ENCODE results near the gene PCF11. TPM values are rescaled to one million over a fixed set of nuclear protein-coding genes. Genes with fewer than 3 reads are reported as not detected.

PCF11 gene
- total RNA-seq, 3 donors from 2014 or later = 55.6 to 68.5 (median 64.8) TPM

DNA sequence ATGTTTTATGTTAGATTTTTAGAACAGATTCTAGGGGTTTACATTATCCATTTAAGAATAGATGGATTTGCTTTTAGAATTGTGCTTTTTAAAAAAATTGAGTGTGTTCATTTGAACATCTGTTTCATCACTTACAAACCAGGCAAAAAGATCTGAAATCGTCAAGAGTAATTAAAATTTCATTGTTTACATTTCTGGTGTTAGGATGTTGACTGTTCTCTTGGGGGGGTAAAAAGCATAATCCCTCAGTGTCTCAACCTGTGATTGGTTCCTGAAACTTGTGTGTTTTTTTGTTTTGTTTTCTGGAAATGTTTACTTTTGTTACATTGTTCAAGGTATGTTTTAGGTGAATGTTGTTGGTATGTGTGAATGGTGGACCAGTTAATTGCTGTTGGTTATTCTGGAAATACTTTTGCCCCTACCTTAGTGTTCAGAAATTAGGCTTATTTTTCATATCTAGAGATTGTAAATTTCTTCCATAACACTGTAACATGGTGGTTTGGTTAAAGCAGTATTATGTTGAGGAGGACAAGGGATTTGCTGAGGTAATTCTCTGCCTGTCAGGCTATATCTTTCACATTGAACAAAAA is 4.8 kb downstream of the PCF11 start:
- ATAC-seq = no peak
- Mint-ChIP-seq H3K9me3 (no peaks in the 10 kb centered on the region), H3K4me1 (ENCODE audit: low read depth) (peaks cover 57% of the 10 kb centered on the region), H3K36me3 (ENCODE audit: insufficient read depth) (peaks cover 57% of the 10 kb centered on the region), H3K4me3 (peak overlapping the region; percentile 64), H3K27me3 (ENCODE audit: low read depth) (no peaks in the 10 kb centered on the region)
- DNase-seq = no peak

DNA sequence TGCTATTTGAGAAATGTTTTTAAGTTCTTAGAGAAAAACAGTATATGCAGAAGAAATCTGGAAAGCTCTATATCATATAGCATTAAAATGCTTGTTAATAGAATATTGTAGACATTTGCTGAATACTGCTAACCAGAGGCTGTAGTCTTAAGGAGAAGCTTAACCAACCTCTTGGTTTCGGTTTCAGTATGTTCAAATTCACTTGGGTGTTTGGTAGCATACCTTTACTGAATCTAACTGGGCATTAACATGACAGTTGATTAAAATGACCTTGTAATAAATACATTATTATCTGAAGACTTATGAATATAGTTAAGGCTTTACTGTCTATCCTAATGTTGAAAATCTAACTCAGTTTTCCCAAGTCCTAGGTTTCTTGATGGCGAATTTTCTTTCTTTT is 5.4 kb downstream of the PCF11 start:
- ATAC-seq (peak in 1 of 2 donors; percentile 26), DNase-seq (no peak)
- Mint-ChIP-seq H3K9me3 (no peaks in the 10 kb centered on the region), H3K36me3 (ENCODE audit: insufficient read depth) (peaks cover 56% of the 10 kb centered on the region), H3K4me1 (ENCODE audit: low read depth) (peaks cover 58% of the 10 kb centered on the region), H3K4me3 (peak overlapping the region; percentile 64), H3K27me3 (ENCODE audit: low read depth) (no peaks in the 10 kb centered on the region)

DNA sequence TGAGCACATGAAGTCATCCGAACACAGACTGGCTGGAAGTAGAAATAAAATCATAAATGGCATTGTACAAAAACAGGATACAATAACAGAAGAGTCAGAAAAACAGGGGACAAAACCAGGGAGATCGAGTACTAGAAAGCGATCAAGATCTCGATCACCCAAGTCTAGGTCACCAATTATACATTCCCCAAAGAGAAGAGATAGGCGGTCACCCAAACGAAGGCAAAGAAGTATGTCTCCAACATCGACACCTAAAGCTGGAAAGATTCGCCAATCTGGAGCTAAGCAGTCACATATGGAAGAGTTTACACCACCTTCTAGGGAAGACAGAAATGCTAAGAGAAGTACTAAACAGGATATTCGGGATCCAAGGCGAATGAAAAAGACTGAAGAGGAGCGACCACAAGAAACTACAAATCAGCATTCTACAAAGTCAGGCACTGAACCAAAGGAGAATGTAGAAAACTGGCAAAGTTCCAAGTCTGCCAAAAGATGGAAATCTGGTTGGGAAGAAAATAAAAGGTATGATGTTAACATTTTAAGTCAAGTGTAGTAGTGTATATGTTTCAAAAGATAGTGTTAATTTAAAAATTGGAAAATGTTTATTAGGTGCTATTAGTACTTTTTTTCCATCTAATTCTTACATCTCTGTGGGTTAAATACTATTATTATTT is 9.4 kb downstream of the PCF11 start:
- ATAC-seq (no peak), DNase-seq (no peak)
- peaks cover 79% of the 10 kb centered on the region for H3K4me1 Mint-ChIP-seq (ENCODE audit: low read depth)
- peaks cover 66% of the 10 kb centered on the region for H3K36me3 Mint-ChIP-seq (ENCODE audit: insufficient read depth)
- H3K9me3 Mint-ChIP-seq = no peaks in the 10 kb centered on the region
- H3K4me3 Mint-ChIP-seq = no peak overlapping the region
- H3K27me3 Mint-ChIP-seq (ENCODE audit: low read depth) = no peaks in the 10 kb centered on the region

DNA sequence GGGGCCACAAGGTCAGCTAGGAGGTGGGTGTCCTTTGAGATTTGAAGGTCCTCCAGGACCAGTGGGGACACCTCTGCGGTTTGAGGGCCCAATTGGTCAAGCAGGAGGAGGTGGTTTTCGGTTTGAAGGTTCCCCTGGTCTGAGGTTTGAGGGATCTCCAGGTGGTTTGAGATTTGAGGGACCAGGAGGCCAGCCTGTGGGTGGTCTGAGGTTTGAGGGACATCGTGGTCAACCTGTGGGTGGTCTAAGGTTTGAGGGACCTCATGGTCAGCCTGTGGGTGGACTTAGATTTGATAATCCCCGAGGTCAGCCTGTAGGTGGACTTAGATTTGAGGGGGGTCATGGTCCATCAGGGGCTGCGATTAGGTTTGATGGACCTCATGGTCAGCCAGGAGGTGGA is 11.8 kb downstream of the PCF11 start:
- no peaks in the 10 kb centered on the region for H3K9me3 Mint-ChIP-seq
- no peak for DNase-seq
- no peak for ATAC-seq
- peaks cover 78% of the 10 kb centered on the region for H3K4me1 Mint-ChIP-seq (ENCODE audit: low read depth)
- H3K4me3 Mint-ChIP-seq = no peak overlapping the region
- peaks cover 62% of the 10 kb centered on the region for H3K36me3 Mint-ChIP-seq (ENCODE audit: insufficient read depth)
- H3K27me3 Mint-ChIP-seq (ENCODE audit: low read depth) = no peaks in the 10 kb centered on the region

DNA sequence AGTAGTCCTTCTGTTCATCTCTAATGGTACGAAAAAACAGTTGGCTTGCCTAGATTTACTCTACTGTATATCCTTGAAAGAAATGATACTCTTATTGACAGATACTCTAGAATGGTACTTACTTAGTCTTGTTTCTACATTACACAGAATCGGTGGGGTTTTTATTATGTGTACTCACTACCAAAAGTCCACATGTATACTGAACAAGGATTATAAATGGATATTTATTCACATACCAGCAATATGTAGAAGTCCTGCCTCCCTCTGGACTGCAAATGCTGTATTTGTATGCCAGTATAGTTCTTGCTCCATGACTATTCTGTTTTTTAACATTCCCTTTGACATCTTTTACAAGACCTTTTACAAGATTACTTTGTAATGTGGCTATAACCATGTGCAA is 13.9 kb downstream of the PCF11 start:
- H3K36me3 Mint-ChIP-seq (ENCODE audit: insufficient read depth) = peaks cover 56% of the 10 kb centered on the region
- no peak for ATAC-seq

DNA sequence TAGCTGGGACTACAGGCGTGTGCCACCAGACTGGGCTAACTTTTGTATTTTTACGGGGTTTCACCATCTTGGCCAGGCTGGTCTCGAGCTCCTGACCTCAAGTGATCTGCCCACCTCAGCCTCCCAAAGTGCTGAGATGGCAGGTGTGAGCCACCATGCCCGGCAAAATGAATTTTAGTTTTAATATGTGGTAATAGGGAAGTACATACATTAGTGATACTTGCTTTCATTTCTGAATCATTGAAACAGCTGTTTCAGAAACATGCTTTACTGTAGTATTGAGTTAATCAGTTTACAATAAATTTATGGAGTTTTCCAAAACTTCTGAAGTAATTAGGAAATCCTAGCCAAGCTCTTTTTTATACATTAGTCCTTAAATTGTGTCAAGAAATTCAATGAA is 15.6 kb downstream of the PCF11 start:
- peak overlapping the region; percentile 64 for H3K4me3 Mint-ChIP-seq
- peaks cover 57% of the 10 kb centered on the region for H3K36me3 Mint-ChIP-seq (ENCODE audit: insufficient read depth)
- DNase-seq (no peak), ATAC-seq (no peak)
- H3K4me1 Mint-ChIP-seq (ENCODE audit: low read depth) = peaks cover 80% of the 10 kb centered on the region
- H3K27me3 Mint-ChIP-seq (ENCODE audit: low read depth) = no peaks in the 10 kb centered on the region
- H3K9me3 Mint-ChIP-seq = no peaks in the 10 kb centered on the region

More for the DNA sequence above, 13.9 kb downstream of the PCF11 start:
- no peaks in the 10 kb centered on the region for H3K27me3 Mint-ChIP-seq (ENCODE audit: low read depth)
- DNase-seq = no peak
- peak overlapping the region; percentile 66 for H3K4me3 Mint-ChIP-seq
- H3K4me1 Mint-ChIP-seq (ENCODE audit: low read depth) = peaks cover 81% of the 10 kb centered on the region
- no peaks in the 10 kb centered on the region for H3K9me3 Mint-ChIP-seq

DNA sequence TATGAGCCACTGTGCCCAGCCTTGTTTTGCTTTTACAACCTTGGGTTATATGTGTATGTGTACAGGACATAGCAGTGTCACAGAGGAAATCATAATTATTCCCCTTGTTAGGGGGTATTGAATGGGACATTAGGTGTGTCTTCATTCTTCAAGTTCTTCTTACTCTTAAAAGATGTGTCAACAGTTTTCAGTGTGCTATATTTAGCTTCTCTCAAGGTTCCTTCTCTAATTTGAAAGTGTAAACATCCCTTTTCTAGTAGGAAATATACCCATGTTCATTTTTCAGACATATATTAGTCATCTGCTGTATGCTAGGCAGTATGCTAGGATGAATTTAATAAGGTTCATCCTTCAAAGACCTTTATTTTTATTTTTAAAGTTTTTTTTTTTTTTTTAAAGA is 17.1 kb downstream of the PCF11 start:
- Mint-ChIP-seq H3K9me3 (no peaks in the 10 kb centered on the region), H3K36me3 (ENCODE audit: insufficient read depth) (peaks cover 43% of the 10 kb centered on the region), H3K27me3 (ENCODE audit: low read depth) (no peaks in the 10 kb centered on the region), H3K4me1 (ENCODE audit: low read depth) (peaks cover 67% of the 10 kb centered on the region), H3K4me3 (peak overlapping the region; percentile 42)
- ATAC-seq = peak; percentile 24 to 39
- DNase-seq = no peak

DNA sequence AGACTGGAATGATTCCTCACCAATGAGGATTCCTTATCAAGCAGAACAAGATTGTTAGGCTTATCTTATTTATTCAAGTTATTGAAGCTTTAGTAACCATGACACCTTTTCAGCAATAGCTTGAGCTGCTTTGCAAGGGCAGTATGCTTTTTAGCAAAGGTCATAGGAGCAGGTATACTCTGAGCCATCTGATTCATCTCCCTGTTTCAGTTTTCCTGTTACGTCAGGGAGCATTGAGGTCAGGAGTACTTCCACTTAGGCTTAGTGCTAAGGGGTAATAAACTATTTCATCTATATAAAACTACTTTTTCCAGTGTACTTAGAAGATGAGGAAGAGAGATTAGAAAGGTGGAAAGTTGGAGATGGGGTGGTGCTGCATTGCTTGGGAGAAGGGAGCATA is 18.9 kb downstream of the PCF11 start:
- no peak for ATAC-seq
- H3K36me3 Mint-ChIP-seq (ENCODE audit: insufficient read depth) = peaks cover 31% of the 10 kb centered on the region
- no peaks in the 10 kb centered on the region for H3K27me3 Mint-ChIP-seq (ENCODE audit: low read depth)
- H3K4me1 Mint-ChIP-seq (ENCODE audit: low read depth) = peaks cover 53% of the 10 kb centered on the region
- DNase-seq = no peak
- H3K4me3 Mint-ChIP-seq = no peak overlapping the region
- no peaks in the 10 kb centered on the region for H3K9me3 Mint-ChIP-seq

DNA sequence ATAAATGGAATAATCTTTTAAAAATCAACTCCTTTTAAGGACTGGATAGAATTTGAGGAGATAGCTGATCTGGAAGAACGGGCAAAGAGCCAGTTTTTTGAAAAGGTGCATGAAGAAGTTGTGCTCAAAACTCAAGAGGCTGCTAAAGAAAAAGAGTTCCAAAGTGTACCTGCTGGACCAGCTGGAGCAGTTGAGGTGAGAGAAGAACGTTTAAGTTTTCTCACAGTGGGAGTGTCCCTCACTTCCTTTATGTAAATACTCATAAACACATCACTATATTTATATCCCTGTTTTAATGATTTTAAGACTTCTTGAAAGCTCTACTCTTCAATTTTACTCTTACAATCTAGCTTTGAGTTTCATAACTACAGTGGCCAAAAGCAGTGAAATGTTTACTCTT is 24.9 kb downstream of the PCF11 start:
- Mint-ChIP-seq H3K4me1 (ENCODE audit: low read depth) (peaks cover 13% of the 10 kb centered on the region), H3K4me3 (no peak overlapping the region), H3K9me3 (no peaks in the 10 kb centered on the region), H3K36me3 (ENCODE audit: insufficient read depth) (peaks cover 37% of the 10 kb centered on the region), H3K27me3 (ENCODE audit: low read depth) (no peaks in the 10 kb centered on the region)
- no peak for ATAC-seq
- DNase-seq = no peak

DNA sequence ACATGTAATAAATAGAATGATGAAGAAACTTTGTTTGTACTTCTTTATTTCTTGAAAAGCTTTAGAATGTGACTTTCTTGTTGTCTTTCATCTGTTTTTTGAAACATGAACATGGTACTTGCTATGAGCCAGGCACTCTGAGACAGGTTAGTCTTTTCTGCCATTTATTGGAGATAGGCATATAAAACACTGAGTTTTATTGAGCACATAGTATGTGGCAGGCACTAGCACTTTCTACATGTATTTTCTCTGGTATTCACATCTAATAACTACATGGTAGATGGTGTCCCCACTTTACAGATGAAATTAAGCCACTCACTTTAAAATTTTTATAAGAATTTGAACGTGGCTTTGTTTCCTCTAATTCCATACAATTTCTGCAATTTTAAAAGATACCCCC is 28.8 kb downstream of the PCF11 start:
- Mint-ChIP-seq H3K9me3 (no peaks in the 10 kb centered on the region), H3K4me1 (ENCODE audit: low read depth) (peaks cover 5% of the 10 kb centered on the region), H3K4me3 (no peak overlapping the region), H3K27me3 (ENCODE audit: low read depth) (no peaks in the 10 kb centered on the region), H3K36me3 (ENCODE audit: insufficient read depth) (peaks cover 39% of the 10 kb centered on the region)
- ATAC-seq (no peak), DNase-seq (no peak)

DNA sequence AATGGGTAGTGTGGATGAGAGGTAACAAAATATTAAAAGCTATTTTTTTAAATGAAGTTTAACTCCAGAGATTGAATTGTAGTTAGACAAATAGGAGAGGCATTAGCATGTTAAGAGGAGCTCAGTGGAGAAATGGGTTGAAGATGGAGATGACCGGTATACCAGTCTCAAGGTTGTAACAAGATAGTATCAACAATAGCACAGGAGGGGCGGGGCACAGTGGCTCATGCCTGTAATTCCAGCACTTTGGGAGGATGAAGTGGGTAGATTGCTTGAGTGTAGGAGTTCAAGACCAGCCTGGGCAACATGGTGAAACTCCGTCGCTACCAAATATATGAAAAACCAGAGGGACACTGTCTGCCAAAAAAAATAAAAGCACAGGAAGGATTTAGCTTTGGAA is 30.5 kb downstream of the PCF11 start:
- H3K4me3 Mint-ChIP-seq = no peak overlapping the region
- DNase-seq (no peak), ATAC-seq (no peak)
- H3K27me3 Mint-ChIP-seq (ENCODE audit: low read depth) = no peaks in the 10 kb centered on the region
- no peaks in the 10 kb centered on the region for H3K9me3 Mint-ChIP-seq
- H3K36me3 Mint-ChIP-seq (ENCODE audit: insufficient read depth) = peaks cover 40% of the 10 kb centered on the region
- H3K4me1 Mint-ChIP-seq (ENCODE audit: low read depth) = peaks cover 13% of the 10 kb centered on the region

DNA sequence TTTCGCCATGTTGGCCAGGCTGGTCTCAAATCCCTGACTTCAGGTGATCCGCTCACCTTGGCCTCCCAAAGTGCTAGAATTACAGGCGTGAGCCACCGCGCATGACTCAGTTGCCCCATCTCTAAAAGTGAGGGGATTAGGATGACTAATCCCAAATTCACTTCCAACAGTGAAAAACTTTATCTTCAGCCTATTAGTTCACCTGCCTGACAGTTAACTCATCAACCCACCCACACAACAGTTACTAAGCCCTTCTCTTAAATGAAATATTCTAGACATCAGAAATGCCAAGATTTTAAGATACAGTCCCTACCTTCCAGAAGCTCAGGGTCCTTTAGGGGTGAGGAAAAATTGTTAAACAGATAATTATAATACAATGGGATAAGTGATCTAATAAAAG is 34.6 kb downstream of the PCF11 start:
- Mint-ChIP-seq H3K36me3 (ENCODE audit: insufficient read depth) (peaks cover 32% of the 10 kb centered on the region), H3K9me3 (no peaks in the 10 kb centered on the region), H3K4me1 (ENCODE audit: low read depth) (peaks cover 40% of the 10 kb centered on the region), H3K4me3 (peak overlapping the region; percentile 100), H3K27me3 (ENCODE audit: low read depth) (no peaks in the 10 kb centered on the region)
- DNase-seq = peak; percentile 12
- ATAC-seq = no peak

DNA sequence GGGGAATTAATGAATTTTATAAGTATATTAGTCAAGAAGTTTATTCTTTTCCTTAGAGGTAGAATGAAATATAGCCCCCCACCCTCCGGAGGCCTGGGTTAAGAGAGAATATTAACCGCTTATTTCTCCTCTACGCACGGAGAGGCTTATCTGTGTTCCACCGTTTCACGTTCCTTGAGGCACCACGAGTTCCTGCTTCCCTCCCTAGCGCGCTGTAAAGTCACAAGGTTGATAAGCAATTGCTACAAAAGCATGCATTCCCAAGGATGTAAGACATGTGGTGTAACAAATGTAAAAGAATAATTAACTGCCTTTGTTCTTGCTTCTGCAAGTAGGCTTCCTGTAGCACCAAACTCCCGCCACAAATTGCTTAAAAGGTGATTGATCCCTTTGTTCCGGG is 35.1 kb downstream of the PCF11 start:
- Mint-ChIP-seq H3K4me3 (peak overlapping the region; percentile 100), H3K36me3 (ENCODE audit: insufficient read depth) (peaks cover 29% of the 10 kb centered on the region), H3K27me3 (ENCODE audit: low read depth) (no peaks in the 10 kb centered on the region), H3K4me1 (ENCODE audit: low read depth) (peaks cover 45% of the 10 kb centered on the region), H3K9me3 (no peaks in the 10 kb centered on the region)
- DNase-seq (no peak), ATAC-seq (no peak)

DNA sequence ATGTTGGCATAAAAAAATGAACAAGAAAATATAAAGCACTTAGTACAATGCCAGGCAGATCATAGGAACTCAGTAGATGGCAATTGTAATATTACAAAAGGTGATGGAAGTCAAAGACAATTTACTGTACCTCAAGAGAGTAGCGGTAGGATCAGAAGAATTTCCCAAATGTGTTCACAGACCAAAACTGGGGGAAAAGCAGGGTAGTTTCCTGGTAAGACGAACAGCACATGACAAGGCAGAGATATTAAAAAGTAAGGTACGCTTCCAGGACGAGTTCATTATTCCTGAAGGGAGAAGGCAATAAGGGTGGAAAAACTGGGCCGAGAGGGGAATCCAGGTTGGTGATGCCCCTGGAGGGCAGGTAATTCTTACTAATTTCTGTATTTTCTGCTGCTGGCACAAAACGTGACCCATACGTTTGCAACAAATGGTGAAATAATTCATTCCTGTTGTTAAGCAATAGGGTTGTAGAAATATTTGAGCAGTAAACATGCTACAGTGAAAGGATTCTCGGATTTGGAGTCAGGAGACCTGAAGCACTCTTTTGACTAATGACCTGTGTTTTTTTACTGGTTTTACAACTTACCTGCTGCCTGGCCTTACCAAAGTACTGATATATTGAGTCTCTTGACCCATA is 35.8 kb downstream of the PCF11 start:
- peaks cover 24% of the 10 kb centered on the region for H3K36me3 Mint-ChIP-seq (ENCODE audit: insufficient read depth)
- no peaks in the 10 kb centered on the region for H3K27me3 Mint-ChIP-seq (ENCODE audit: low read depth)
- DNase-seq (no peak), ATAC-seq (no peak)
- H3K4me1 Mint-ChIP-seq (ENCODE audit: low read depth) = peaks cover 47% of the 10 kb centered on the region
- H3K4me3 Mint-ChIP-seq = peak overlapping the region; percentile 100
- H3K9me3 Mint-ChIP-seq = no peaks in the 10 kb centered on the region

Measured in activated T-cell treated with anti-CD3 and anti-CD28 coated beads, Interleukin-2, amount 50 U/mL, for 4 hours (primary cell).